ENCODE data around the gene ATP10A.

ATP10A gene

DNA sequence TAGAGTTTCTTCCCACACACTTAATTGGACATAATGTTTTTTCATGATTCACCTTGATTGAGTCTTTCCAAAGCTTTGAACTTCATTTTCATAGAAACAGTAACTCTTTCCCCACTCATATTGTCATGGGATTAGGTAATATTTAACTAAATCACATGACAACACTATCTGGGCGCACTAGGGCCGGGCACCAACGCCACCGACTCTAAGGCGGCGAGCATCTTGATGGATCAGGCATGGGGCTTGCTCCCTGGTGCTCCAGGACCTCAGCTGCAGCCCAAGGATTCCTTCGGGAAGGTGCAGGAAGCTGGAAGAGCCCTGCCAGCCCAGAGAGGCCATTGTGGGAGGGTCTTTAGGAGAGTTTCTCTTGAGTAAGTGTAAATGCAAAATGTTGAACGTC lies 231.2 kb downstream of the ATP10A start:
- TF ChIP-seq, protein P1, sequence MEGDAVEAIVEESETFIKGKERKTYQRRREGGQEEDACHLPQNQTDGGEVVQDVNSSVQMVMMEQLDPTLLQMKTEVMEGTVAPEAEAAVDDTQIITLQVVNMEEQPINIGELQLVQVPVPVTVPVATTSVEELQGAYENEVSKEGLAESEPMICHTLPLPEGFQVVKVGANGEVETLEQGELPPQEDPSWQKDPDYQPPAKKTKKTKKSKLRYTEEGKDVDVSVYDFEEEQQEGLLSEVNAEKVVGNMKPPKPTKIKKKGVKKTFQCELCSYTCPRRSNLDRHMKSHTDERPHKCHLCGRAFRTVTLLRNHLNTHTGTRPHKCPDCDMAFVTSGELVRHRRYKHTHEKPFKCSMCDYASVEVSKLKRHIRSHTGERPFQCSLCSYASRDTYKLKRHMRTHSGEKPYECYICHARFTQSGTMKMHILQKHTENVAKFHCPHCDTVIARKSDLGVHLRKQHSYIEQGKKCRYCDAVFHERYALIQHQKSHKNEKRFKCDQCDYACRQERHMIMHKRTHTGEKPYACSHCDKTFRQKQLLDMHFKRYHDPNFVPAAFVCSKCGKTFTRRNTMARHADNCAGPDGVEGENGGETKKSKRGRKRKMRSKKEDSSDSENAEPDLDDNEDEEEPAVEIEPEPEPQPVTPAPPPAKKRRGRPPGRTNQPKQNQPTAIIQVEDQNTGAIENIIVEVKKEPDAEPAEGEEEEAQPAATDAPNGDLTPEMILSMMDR (IDR thresholded peaks at IDR 0.05; ENCODE audit: low read depth, low read length, missing control alignments): no peak
- in situ Hi-C loops (cut with HindIII; ENCODE audit: low pct_ligation_motif_present, low sequenced_read_pairs): no loop called here
- Histone ChIP-seq H3K36me3 (replicated peaks) (no peaks in the 10 kb centered on the region), H3K4me3 (ENCODE audit: low read depth, low read length) (no peak overlapping the region), H3K27ac (no peak overlapping the region), H3K27me3 (replicated peaks) (no peaks in the 10 kb centered on the region)
- no peak for DNase-seq

Data from brain microvascular endothelial cell (primary cell).